GM21447 (cell line): ENCODE measurements around the gene SLC4A3.
"Not testable (repeated sequence)": the region's sequence is repeated elsewhere in the genome, so short reads cannot be mapped to it uniquely, and the experiment has no call there.

Source experiments
- ATAC-seq: cut with Tn5 transposase; IDR thresholded peaks from one replicate; pipeline ENCODE4 v1.9.1; 2021; ENCODE audit not compliant: unreplicated experiment

The SLC4A3 gene

GRCh38 chr2:219676586-219676985, 49.2 kb downstream of the SLC4A3 start:
- ATAC-seq, result no peak

- ATAC-seq, result no peak
Observed at GRCh38 chr2:219679041-219679440, 51.6 kb downstream of the SLC4A3 start.

- ATAC-seq, result no peak
Observed at GRCh38 chr2:219679571-219679970, 52.1 kb downstream of the SLC4A3 start.

GRCh38 chr2:219680958-219681693, 53.7 kb downstream of the SLC4A3 start:
- no peak for ATAC-seq

- ATAC-seq, result no peak
Observed at GRCh38 chr2:219681694-219682300, 54.4 kb downstream of the SLC4A3 start.

GRCh38 chr2:219683474-219683873, 56.0 kb downstream of the SLC4A3 start:
- ATAC-seq, result not testable (repeated sequence)

- ATAC-seq, result peak; percentile 97
Observed at GRCh38 chr2:219684721-219685689, 57.6 kb downstream of the SLC4A3 start.

- ATAC-seq, result no peak
Observed at GRCh38 chr2:219687272-219687671, 59.8 kb downstream of the SLC4A3 start.

GRCh38 chr2:219687882-219688559, 60.6 kb downstream of the SLC4A3 start:
- ATAC-seq, result no peak

GRCh38 chr2:219688560-219689445, 61.4 kb downstream of the SLC4A3 start:
- ATAC-seq, result no peak

- ATAC-seq, result peak; percentile 37
Observed at GRCh38 chr2:219689676-219690628, 62.5 kb downstream of the SLC4A3 start.

GRCh38 chr2:219691571-219691970, 64.1 kb downstream of the SLC4A3 start:
- ATAC-seq, result no peak
